Measurements from ENCODE around the gene ZNF682. TPM values are rescaled to one million over a fixed set of nuclear protein-coding genes. Genes with fewer than 3 reads are reported as not detected.

ZNF682 gene
- total and polyA plus RNA-seq, 2 of the 13 experiments (the other 11 are each of a cell fraction or from before 2014, with no cell fraction given) = 2.0 to 7.2 TPM

DNA sequence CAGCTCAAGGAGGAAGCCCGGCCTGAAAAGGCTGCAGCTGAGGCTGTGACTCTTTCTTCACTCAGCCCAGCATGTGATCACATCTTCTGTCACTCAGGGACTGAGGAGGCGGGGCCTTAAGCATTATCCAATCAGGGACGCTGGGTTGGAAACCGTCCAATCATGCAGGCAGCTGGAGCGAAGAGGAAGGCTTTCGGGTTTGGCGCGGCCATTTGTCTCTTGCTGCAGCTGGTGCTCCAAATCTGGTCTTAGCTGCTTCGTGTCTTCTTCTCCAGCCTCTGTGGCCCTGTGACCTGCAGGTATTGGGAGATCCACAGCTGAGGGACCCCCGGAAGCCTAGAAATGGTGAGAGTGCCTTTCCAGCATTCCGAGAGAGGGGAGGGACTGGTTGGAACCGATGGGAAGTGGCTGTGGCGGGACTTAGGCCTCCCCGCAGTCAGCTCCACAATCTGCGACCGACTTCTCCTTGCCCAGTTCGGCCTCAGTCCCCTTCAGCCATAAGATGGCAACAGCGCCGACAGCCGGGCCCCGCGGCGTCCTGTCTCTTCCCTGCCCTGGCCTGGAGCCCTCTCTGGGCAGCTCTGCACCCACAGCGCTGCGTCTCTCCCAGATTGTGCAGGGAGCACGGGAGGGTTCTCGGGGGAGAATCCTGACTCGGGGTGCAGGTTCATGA lies 38.6 kb upstream of the ZNF682 start, which contains the start of gene ZNF90 (continued):
- TF ChIP-seq FUBP1 (CRISPR knock-in tag; IDR thresholded peaks at IDR 0.05; ENCODE audit: borderline replicate concordance) = no peak
- TF ChIP-seq MEIS2 (CRISPR knock-in tag; IDR thresholded peaks at IDR 0.05) = no peak
- TF ChIP-seq ZNF205 (CRISPR knock-in tag; IDR thresholded peaks at IDR 0.05) = no peak
- TF ChIP-seq E2F5 (CRISPR knock-in tag; conservative IDR thresholded peaks at IDR 0.05) = no peak
- TF ChIP-seq KLF12 (CRISPR knock-in tag; IDR thresholded peaks at IDR 0.05; ENCODE audit: borderline replicate concordance) = no peak
- TF ChIP-seq SMC3 (IDR thresholded peaks at IDR 0.05; ENCODE audit: low read length) = no peak
- no peak for TF ChIP-seq ZNF75D (CRISPR knock-in tag; IDR thresholded peaks at IDR 0.05; ENCODE audit: borderline replicate concordance)
- TF ChIP-seq ARID4A (CRISPR knock-in tag; IDR thresholded peaks at IDR 0.05; ENCODE audit: borderline replicate concordance) = peak; percentile 60; the same call in 1 of the 2 replicates
- no peak for TF ChIP-seq ZNF121 (CRISPR knock-in tag; IDR thresholded peaks at IDR 0.05)
- TF ChIP-seq POGZ (CRISPR knock-in tag; IDR thresholded peaks at IDR 0.05) = 0 out of 2 replicates have a peak, but pooled peaks have one; percentile 28
- TF ChIP-seq, protein P1, sequence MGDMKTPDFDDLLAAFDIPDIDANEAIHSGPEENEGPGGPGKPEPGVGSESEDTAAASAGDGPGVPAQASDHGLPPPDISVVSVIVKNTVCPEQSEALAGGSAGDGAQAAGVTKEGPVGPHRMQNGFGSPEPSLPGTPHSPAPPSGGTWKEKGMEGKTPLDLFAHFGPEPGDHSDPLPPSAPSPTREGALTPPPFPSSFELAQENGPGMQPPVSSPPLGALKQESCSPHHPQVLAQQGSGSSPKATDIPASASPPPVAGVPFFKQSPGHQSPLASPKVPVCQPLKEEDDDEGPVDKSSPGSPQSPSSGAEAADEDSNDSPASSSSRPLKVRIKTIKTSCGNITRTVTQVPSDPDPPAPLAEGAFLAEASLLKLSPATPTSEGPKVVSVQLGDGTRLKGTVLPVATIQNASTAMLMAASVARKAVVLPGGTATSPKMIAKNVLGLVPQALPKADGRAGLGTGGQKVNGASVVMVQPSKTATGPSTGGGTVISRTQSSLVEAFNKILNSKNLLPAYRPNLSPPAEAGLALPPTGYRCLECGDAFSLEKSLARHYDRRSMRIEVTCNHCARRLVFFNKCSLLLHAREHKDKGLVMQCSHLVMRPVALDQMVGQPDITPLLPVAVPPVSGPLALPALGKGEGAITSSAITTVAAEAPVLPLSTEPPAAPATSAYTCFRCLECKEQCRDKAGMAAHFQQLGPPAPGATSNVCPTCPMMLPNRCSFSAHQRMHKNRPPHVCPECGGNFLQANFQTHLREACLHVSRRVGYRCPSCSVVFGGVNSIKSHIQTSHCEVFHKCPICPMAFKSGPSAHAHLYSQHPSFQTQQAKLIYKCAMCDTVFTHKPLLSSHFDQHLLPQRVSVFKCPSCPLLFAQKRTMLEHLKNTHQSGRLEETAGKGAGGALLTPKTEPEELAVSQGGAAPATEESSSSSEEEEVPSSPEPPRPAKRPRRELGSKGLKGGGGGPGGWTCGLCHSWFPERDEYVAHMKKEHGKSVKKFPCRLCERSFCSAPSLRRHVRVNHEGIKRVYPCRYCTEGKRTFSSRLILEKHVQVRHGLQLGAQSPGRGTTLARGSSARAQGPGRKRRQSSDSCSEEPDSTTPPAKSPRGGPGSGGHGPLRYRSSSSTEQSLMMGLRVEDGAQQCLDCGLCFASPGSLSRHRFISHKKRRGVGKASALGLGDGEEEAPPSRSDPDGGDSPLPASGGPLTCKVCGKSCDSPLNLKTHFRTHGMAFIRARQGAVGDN (CRISPR knock-in tag; IDR thresholded peaks at IDR 0.05) = peak; percentile 38; the same call in 1 of the 2 replicates
- no peak for TF ChIP-seq ZNF232 (CRISPR knock-in tag; IDR thresholded peaks at IDR 0.05; ENCODE audit: borderline replicate concordance)
- TF ChIP-seq ZEB1 (IDR thresholded peaks at IDR 0.05; ENCODE audit: insufficient replicate concordance, low read depth) = no peak
- no peak for TF ChIP-seq ZNF276 (CRISPR knock-in tag; IDR thresholded peaks at IDR 0.05; ENCODE audit: low read depth)
- no peak for TF ChIP-seq ZNF30 (CRISPR knock-in tag; IDR thresholded peaks at IDR 0.05)
- no peak for TF ChIP-seq DMAP1 (CRISPR knock-in tag; IDR thresholded peaks at IDR 0.05)

Measured in HepG2 (cell line).